Activated CD4-positive, alpha-beta memory T cell treated with anti-CD3 and anti-CD28 coated beads for 36 hours (primary cell): ENCODE data around the gene DENND1A. TPM values are rescaled to one million over a fixed set of nuclear protein-coding genes. Genes with fewer than 3 reads are reported as not detected.
A peak's percentile ranks its signal among the peaks of the same experiment; 100 is the strongest.

Experiments
- CTCF ChIA-PET: fragments of 350-600 bp; sonication (Branson Sonifier 250); formaldehyde crosslinking; loops from one replicate; lab custom pipeline; 2021; ENCODE audit warnings: antibody characterized with exemption, inconsistent platforms; lab: Charles Lee
- POLR2A ChIA-PET: fragments of 350-600 bp; sonication (Branson Sonifier 250); formaldehyde crosslinking; loops from one replicate; lab custom pipeline; 2021; ENCODE audit warnings: antibody characterized with exemption; lab: Charles Lee
- DNase-seq: peaks from one replicate; pipeline ENCODE4 v3.0.0-alpha.2; 2020
- H3K27ac Mint-ChIP-seq: one replicate; pipeline ENCODE4 v1.8.0; 2021; ENCODE audit warnings: mixed read lengths
- H3K27me3 Mint-ChIP-seq: one replicate; pipeline ENCODE4 v1.8.0; 2021; ENCODE audit warnings: mixed read lengths
- H3K36me3 Mint-ChIP-seq: one replicate; pipeline ENCODE4 v1.8.0; 2021; ENCODE audit warnings: mixed read lengths
- H3K4me1 Mint-ChIP-seq: one replicate; pipeline ENCODE4 v1.8.0; 2021; ENCODE audit warnings: low read depth, mixed read lengths
- H3K4me3 Mint-ChIP-seq: one replicate; pipeline ENCODE4 v1.8.0; 2021; ENCODE audit warnings: mild to moderate bottlenecking, mixed read lengths
- H3K9me3 Mint-ChIP-seq: one replicate; pipeline ENCODE4 v1.8.0; 2021; ENCODE audit warnings: mixed read lengths
- intact Hi-C: fragments of 100-400 bp; cut with micrococcal nuclease; formaldehyde crosslinking; loops from one replicate; pipeline ENCODE4 v1.15.1; 2023
- total RNA-seq, 2 experiments: library from RNA; stranded (reverse); gene quantifications; one replicate each; pipeline ENCODE4 v1.2.3, GENCODE V29; 2021

DENND1A gene
- total RNA-seq, 2 experiments from 2014 or later: 17.3 to 18.0 TPM

DNA sequence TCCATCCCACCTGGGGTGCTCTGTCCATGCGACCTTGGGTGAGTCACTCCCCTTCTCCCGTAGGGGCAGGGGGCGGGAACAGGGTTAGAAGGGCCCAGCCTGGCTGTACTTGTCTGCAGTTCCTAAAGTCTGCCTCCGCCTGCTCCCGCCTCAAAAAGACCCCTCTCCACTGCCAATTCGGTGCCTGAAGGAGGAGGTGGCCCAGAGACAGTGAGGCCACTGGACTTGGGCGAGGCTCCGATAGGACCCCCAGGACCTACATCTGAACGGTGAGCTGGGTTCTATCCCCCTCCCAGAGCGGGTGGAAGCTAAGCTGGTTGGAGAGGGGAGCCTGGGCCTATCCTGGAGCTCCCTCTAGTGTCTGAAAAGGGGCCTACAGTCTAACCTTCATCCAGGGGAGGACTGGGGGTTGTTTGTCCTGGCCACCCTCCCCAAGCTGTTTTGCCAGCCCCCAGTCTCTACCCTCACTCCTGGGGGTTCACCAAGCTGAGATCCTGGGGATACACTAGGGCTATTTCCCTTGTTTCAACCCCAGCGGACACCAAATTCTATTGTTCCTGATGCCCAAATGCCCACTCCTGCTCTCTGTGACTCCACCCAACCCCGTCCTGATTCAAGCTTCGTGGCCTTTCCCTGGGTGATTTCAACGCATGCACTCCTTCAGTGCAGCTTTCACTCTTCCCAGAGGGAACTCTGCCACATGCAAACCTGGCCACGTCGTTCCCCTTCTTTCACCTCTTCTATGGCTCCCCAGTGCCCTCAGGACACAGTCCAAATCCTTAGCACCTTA, 580.0 kb downstream of the DENND1A start:
- peak; percentile 72 for DNase-seq
- POLR2A ChIA-PET: interaction anchor here (0.6 kb wide), 1 partner anchor 36 kb away, joined by 3 read pairs; no protein-coding TSS in a partner anchor
- no peaks in the 10 kb centered on the region for H3K4me1 Mint-ChIP-seq
- H3K36me3 Mint-ChIP-seq: no peaks in the 10 kb centered on the region
- intact Hi-C loops: loop anchor here (2.0 to 5.0 kb wide), 3 partner anchors 269 to 883 kb away; no protein-coding TSS in a partner anchor
- no peaks in the 10 kb centered on the region for H3K9me3 Mint-ChIP-seq
- H3K4me3 Mint-ChIP-seq: no peak overlapping the region
- H3K27me3 Mint-ChIP-seq: peaks cover 16% of the 10 kb centered on the region
- no peak overlapping the region for H3K27ac Mint-ChIP-seq
- CTCF ChIA-PET: interaction anchor here (0.5 to 8.7 kb wide), 56 partner anchors 10 to 1187 kb away, joined by 3 to 93 read pairs (median 4); partner anchors contain the start of genes PDCL and RABGAP1

GRCh38 chr9:123349033-123349432, 580.9 kb downstream of the DENND1A start:
- ChIA-PET CTCF (interaction anchor here (0.5 to 8.7 kb wide), 27 partner anchors 10 to 850 kb away, joined by 3 to 93 read pairs (median 4); partner anchors contain the start of gene ZBTB26), POLR2A (no interaction called here)
- Mint-ChIP-seq H3K4me1 (no peaks in the 10 kb centered on the region), H3K27me3 (peaks cover 16% of the 10 kb centered on the region), H3K36me3 (no peaks in the 10 kb centered on the region), H3K4me3 (no peak overlapping the region), H3K9me3 (no peaks in the 10 kb centered on the region), H3K27ac (no peak overlapping the region)
- intact Hi-C loops: no loop called here
- DNase-seq: no peak

DNA sequence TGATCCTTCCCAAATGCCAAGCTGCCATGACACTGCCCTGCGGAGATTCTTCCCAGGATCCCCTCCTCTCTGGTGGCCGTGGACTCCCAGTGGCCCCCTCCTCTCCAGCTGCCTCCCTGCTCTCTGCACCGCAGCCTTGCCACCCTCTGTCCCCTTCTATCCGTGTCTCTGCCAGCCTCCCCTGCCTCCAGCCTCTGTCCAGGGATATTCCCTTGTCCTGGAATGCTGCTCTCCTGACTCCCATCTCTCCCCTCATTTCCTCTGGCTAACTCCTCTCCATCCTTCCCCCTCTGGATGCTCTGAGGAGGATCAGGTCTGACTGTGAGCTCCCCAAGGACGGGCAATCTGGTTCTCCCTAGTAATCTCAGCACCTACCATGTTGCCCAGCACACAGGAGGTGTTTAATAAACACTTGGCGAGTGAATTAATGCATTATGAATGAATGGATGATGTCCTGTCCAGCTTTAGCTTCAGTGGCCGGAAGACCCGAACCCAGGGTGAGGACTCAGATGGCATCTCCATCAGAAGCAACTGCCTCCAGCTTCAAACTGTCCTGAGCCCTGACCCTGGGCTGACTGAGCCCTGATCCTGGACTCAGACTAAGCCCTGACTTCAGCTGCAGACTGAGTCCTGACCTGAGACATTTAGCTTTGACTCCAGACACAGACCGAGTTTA, 581.5 kb downstream of the DENND1A start:
- no peaks in the 10 kb centered on the region for H3K36me3 Mint-ChIP-seq
- intact Hi-C loops: no loop called here
- no peaks in the 10 kb centered on the region for H3K9me3 Mint-ChIP-seq
- no peak for DNase-seq
- CTCF ChIA-PET: interaction anchor here (1.0 to 8.7 kb wide), 15 partner anchors 10 to 850 kb away, joined by 3 to 93 read pairs (median 4); partner anchors contain the start of gene ZBTB26
- H3K4me3 Mint-ChIP-seq: no peak overlapping the region
- POLR2A ChIA-PET: no interaction called here
- H3K4me1 Mint-ChIP-seq: no peaks in the 10 kb centered on the region
- H3K27ac Mint-ChIP-seq: no peak overlapping the region
- peaks cover 14% of the 10 kb centered on the region for H3K27me3 Mint-ChIP-seq

GRCh38 chr9:123347289-123348060, 582.5 kb downstream of the DENND1A start:
- Mint-ChIP-seq H3K9me3 (no peaks in the 10 kb centered on the region), H3K4me1 (no peaks in the 10 kb centered on the region), H3K36me3 (no peaks in the 10 kb centered on the region), H3K27ac (no peak overlapping the region), H3K4me3 (no peak overlapping the region), H3K27me3 (peaks cover 6% of the 10 kb centered on the region)
- CTCF ChIA-PET: interaction anchor here (1.2 to 8.7 kb wide), 3 partner anchors 38 to 849 kb away, joined by 3 to 93 read pairs (median 73); no protein-coding TSS in a partner anchor
- DNase-seq: no peak
- intact Hi-C loops: no loop called here
- POLR2A ChIA-PET: no interaction called here

DNA sequence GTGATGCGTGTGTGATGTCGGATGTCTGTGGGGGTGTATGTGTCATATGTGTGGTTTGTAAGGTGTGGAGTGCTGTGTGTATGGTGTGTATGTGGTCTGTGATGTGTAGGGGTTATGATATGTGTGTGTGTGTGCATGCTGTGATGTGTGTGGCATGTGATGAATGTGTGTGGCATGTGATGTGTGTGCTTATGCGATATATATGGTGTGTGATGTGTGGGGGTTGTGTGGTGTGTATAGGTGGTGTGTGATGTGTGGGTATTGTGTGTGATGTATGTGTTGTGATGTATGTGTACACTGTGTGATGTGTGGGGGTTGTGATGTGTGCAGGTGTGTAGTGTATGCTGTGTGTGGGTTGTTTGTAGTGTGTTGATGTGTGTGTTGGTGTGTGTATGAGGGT, 583.1 kb downstream of the DENND1A start:
- no peak overlapping the region for H3K4me3 Mint-ChIP-seq
- H3K27ac Mint-ChIP-seq: no peak overlapping the region
- H3K27me3 Mint-ChIP-seq: peaks cover 4% of the 10 kb centered on the region
- H3K36me3 Mint-ChIP-seq: no peaks in the 10 kb centered on the region
- no peaks in the 10 kb centered on the region for H3K9me3 Mint-ChIP-seq
- H3K4me1 Mint-ChIP-seq: peaks cover under 1% of the 10 kb centered on the region
- ChIA-PET CTCF (no interaction called here), POLR2A (no interaction called here)
- intact Hi-C loops: no loop called here
- DNase-seq: no peak

DNA sequence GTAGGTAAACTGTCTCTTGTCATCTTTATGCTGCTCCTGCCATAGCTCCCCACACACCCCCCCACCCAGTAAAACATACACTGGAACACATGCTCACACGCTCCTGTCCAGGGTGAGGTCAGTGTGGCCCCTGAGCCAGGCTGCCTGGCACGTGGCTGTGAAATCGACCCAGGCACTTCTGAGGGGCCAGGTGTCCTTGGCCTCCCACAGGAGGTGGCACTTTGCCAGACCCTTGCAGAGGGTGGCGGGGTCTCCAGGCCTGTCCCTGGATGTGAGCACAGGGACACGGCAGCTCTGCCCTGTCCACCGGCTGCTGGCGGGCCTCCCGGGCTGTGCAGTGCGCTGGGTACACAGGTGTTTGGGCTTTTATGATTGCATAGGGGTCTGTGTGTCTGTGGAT, 583.9 kb downstream of the DENND1A start:
- no peaks in the 10 kb centered on the region for H3K27me3 Mint-ChIP-seq
- POLR2A ChIA-PET: no interaction called here
- no peak for DNase-seq
- H3K27ac Mint-ChIP-seq: no peak overlapping the region
- CTCF ChIA-PET: no interaction called here
- intact Hi-C loops: no loop called here
- H3K4me1 Mint-ChIP-seq: peaks cover 7% of the 10 kb centered on the region
- no peaks in the 10 kb centered on the region for H3K36me3 Mint-ChIP-seq
- no peak overlapping the region for H3K4me3 Mint-ChIP-seq
- H3K9me3 Mint-ChIP-seq: no peaks in the 10 kb centered on the region

DNA sequence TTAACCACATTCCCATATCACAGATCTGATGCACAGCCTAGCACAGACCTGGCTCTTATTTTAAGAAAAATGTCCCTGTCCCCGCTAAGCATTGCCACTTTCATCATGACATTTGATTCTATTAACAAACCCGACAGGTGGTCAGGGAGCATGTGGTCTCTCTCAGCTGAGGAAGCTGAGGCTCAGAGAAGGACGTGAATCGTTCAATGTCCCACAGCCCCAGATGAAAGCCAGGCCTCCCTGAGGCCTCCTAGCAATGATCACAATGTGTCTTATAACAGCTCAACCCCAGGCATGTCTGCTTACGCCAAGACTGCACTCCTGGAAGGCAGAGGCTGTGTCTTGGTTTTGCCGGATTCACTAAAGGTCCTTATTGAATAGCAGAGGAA, 584.4 kb downstream of the DENND1A start:
- H3K9me3 Mint-ChIP-seq: no peaks in the 10 kb centered on the region
- no peaks in the 10 kb centered on the region for H3K36me3 Mint-ChIP-seq
- ChIA-PET CTCF (no interaction called here), POLR2A (no interaction called here)
- intact Hi-C loops: no loop called here
- H3K27me3 Mint-ChIP-seq: no peaks in the 10 kb centered on the region
- peaks cover 12% of the 10 kb centered on the region for H3K4me1 Mint-ChIP-seq
- H3K27ac Mint-ChIP-seq: no peak overlapping the region
- H3K4me3 Mint-ChIP-seq: no peak overlapping the region
- no peak for DNase-seq

DNA sequence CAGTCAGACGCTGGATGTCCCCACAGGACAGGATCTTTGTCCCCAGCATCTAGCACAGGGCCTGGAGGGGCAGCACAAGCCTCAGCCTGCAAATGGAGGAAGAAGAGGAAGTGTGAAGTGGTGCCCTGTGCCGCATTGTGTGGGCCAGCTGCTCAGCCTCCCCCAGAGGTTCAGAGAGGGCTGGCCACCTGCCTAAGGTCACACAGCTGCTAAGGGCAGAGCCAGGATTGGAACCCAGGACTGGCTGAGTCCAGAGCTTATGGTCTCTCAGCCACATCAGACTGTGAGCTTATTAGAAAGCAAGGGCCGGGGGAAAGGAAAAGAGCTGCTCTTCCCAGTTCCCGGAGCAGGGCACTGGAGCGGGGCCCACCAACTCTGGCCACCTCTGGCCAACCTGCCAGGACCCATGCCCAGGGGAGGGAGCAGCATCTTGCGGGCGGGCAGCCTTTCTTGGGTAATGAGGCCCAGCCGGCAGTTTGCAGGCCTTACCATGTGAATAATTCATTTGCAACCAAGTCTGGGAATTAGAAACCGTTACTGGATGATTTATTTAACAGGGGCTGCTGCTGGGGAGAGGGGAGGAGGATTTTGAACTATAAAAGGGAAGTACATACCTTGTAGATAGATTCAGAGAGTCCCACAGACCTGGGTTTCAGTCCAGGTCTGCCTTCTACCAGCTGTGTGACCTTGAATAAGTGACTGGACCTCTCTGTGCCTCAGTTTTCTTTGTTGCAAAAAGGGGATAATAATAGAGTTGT, 585.6 kb downstream of the DENND1A start:
- POLR2A ChIA-PET: interaction anchor here (0.7 kb wide), 1 partner anchor 322 kb away, joined by 3 read pairs; no protein-coding TSS in a partner anchor
- H3K9me3 Mint-ChIP-seq: no peaks in the 10 kb centered on the region
- CTCF ChIA-PET: no interaction called here
- H3K4me3 Mint-ChIP-seq: no peak overlapping the region
- H3K27me3 Mint-ChIP-seq: no peaks in the 10 kb centered on the region
- peaks cover 23% of the 10 kb centered on the region for H3K4me1 Mint-ChIP-seq
- no peaks in the 10 kb centered on the region for H3K36me3 Mint-ChIP-seq
- DNase-seq: no peak
- H3K27ac Mint-ChIP-seq: no peak overlapping the region
- intact Hi-C loops: no loop called here

DNA sequence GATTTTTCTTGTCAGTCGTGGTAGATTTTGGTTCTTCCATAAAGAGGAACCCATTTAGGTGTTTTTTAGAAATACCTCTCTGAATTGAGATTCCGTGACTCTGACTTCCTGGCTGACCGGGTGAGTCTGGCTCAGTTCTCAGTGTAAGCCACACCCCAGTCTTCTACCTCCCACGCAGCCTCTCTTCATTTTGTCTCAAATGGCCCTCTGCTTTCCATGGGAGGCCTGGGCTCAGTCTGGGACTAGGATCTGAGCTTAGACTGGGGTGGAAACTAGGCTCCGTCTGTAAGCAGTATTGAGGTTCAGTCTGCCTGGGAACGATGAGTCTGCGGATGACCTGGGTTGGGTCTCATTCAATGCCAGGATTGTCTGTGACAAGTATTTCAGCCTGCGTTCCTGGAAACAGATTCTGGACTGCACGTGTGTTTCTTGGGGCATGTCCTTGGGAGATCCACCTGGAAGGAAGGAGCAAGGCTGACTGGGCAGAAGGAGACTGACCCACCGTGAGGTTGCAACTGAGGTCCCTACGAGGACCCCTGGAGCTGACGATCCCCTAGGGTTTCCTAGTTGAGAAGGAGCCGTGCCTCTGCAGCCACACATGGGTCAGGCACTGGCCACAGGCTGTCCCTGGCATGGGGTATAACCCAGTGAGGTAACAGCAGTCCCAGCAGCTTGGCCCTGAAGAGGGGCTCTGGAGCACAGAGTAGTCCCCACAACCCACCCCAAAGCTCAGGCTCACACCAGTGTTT, 586.3 kb downstream of the DENND1A start:
- Mint-ChIP-seq H3K4me1 (peaks cover 30% of the 10 kb centered on the region), H3K36me3 (no peaks in the 10 kb centered on the region), H3K27ac (no peak overlapping the region), H3K9me3 (no peaks in the 10 kb centered on the region), H3K4me3 (no peak overlapping the region), H3K27me3 (no peaks in the 10 kb centered on the region)
- POLR2A ChIA-PET: no interaction called here
- intact Hi-C loops: no loop called here
- no peak for DNase-seq
- CTCF ChIA-PET: interaction anchor here (0.5 kb wide), 1 partner anchor 260 kb away, joined by 3 read pairs; no protein-coding TSS in a partner anchor

- peaks cover 34% of the 10 kb centered on the region for H3K4me1 Mint-ChIP-seq
- no peak overlapping the region for H3K27ac Mint-ChIP-seq
- CTCF ChIA-PET: no interaction called here
- intact Hi-C loops: no loop called here
- DNase-seq: no peak
- H3K9me3 Mint-ChIP-seq: no peaks in the 10 kb centered on the region
- H3K36me3 Mint-ChIP-seq: no peaks in the 10 kb centered on the region
- no peaks in the 10 kb centered on the region for H3K27me3 Mint-ChIP-seq
- no peak overlapping the region for H3K4me3 Mint-ChIP-seq
- POLR2A ChIA-PET: no interaction called here
These were observed 587.7 kb downstream of the DENND1A start for GRCh38 chr9:123342247-123342646.

DNA sequence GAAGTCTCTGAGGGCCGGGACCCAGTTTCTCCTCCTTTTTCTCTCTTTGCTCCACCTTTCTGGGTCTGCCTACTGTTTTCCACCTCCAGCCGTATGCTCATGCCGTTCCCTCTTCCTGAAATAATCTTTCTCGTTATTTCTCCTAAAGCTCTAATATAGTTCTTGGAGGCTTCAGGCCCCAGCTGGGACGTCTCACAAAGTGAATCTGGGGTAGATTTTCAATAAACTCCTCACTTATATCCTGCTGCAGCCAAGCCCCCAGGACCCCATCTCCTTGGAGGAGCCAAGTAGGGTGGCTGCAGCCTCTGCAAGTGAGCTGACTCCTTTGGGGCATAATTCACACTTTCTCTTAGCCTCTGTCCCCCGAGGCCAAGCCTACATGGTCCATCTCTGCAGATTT, 588.1 kb downstream of the DENND1A start:
- no peak overlapping the region for H3K4me3 Mint-ChIP-seq
- H3K9me3 Mint-ChIP-seq: no peaks in the 10 kb centered on the region
- H3K4me1 Mint-ChIP-seq: peaks cover 34% of the 10 kb centered on the region
- POLR2A ChIA-PET: no interaction called here
- no peaks in the 10 kb centered on the region for H3K36me3 Mint-ChIP-seq
- H3K27me3 Mint-ChIP-seq: no peaks in the 10 kb centered on the region
- H3K27ac Mint-ChIP-seq: no peak overlapping the region
- intact Hi-C loops: no loop called here
- CTCF ChIA-PET: interaction anchor here (5.9 kb wide), 1 partner anchor 8 kb away, joined by 32 read pairs; no protein-coding TSS in a partner anchor
- no peak for DNase-seq
